IMR-90 (cell line): ENCODE results near the gene IVNS1ABP. TPM values are rescaled to one million over a fixed set of nuclear protein-coding genes. Genes with fewer than 3 reads are reported as not detected.

ENCODE experiments used
- ATAC-seq: fragments of 200-7000 bp; cut with Tn5 transposase; 2 replicates; pipeline ENCODE4 v1.9.1; 2020; ENCODE audit warnings: low read depth, mild to moderate bottlenecking, moderate library complexity
- BruUV-seq: library from RNA; stranded (reverse); fragments of 400-500 nt; replicated peaks from 2 replicates; lab custom pipeline; 2021; lab: Mats Ljungman, UMichigan
- CTCF ChIA-PET: fragments of 300-600 bp; formaldehyde crosslinking; extraction: SDS; loops from one replicate; lab custom pipeline; 2021; ENCODE audit warnings: antibody characterized with exemption; lab: Yijun Ruan, JAX
- POLR2A ChIA-PET: fragments of 300-600 bp; sonication (Branson Sonifier 250); formaldehyde crosslinking; loops from one replicate; lab custom pipeline; 2022; ENCODE audit warnings: antibody characterized with exemption; ENCODE audit not compliant: unreplicated experiment; lab: Charles Lee
- DNase-seq: peaks from one replicate; pipeline ENCODE4 v3.0.0; 2013
- H2AFZ ChIP-seq: replicated peaks from 2 replicates; pipeline ENCODE3; 2013; ENCODE audit warnings: low read length, mild to moderate bottlenecking; ENCODE audit not compliant: poor library complexity
- H2AK5ac ChIP-seq: 2 replicates; pipeline ENCODE4 v1.6.1; 2013; ENCODE audit warnings: low read depth, low read length, inconsistent platforms
- H2AK9ac ChIP-seq: replicated peaks from 2 replicates; pipeline ENCODE3; 2013; ENCODE audit warnings: mild to moderate bottlenecking, low read depth, low read length, moderate library complexity; ENCODE audit not compliant: poor library complexity
- H2BK120ac ChIP-seq: 2 replicates; pipeline ENCODE4 v1.6.1; 2013; ENCODE audit warnings: low read depth, low read length, inconsistent platforms
- H2BK15ac ChIP-seq: 3 replicates; pipeline ENCODE4 v1.6.1; 2013; ENCODE audit warnings: low read depth, low read length, inconsistent platforms
- H2BK20ac ChIP-seq: 2 replicates; pipeline ENCODE4 v1.6.1; 2013; ENCODE audit warnings: low read depth, mild to moderate bottlenecking, inconsistent platforms, low read length, moderate library complexity
- H2BK5ac ChIP-seq: 2 replicates; pipeline ENCODE4 v1.6.1; 2013; ENCODE audit warnings: mild to moderate bottlenecking, low read depth, low read length, inconsistent platforms; ENCODE audit not compliant: poor library complexity, severe bottlenecking
- H3K14ac ChIP-seq: replicated peaks from 2 replicates; pipeline ENCODE4 v1.6.1; 2013; ENCODE audit warnings: low read depth, low read length, inconsistent platforms
- H3K18ac ChIP-seq: 2 replicates; pipeline ENCODE4 v1.6.1; 2013; ENCODE audit warnings: low read depth, low read length, control low read depth
- H3K23ac ChIP-seq: 2 replicates; pipeline ENCODE4 v1.6.1; 2013; ENCODE audit warnings: low read depth, low read length, inconsistent platforms
- H3K27ac ChIP-seq: 2 replicates; pipeline ENCODE4 v1.5.1; 2013; ENCODE audit warnings: mild to moderate bottlenecking, control low read depth, low read length; ENCODE audit not compliant: insufficient read depth
- H3K27me3 ChIP-seq: 2 replicates; pipeline ENCODE4 v1.6.1; 2013; ENCODE audit warnings: low read length; ENCODE audit not compliant: control insufficient read depth, insufficient read depth
- H3K36me3 ChIP-seq: 2 replicates; pipeline ENCODE4 v1.6.1; 2013; ENCODE audit warnings: low read length, mixed read lengths; ENCODE audit not compliant: control insufficient read depth, insufficient read depth
- H3K4ac ChIP-seq: 2 replicates; pipeline ENCODE4 v1.6.1; 2013; ENCODE audit warnings: low read depth, low read length, inconsistent platforms
- H3K4me1 ChIP-seq: 2 replicates; pipeline ENCODE4 v1.6.1; 2013; ENCODE audit warnings: low read length, mixed read lengths; ENCODE audit not compliant: control insufficient read depth, insufficient read depth
- H3K4me2 ChIP-seq: 2 replicates; pipeline ENCODE4 v1.6.1; 2013; ENCODE audit warnings: low read depth, mild to moderate bottlenecking, control low read depth, low read length, moderate library complexity
- H3K4me3 ChIP-seq: 2 replicates; pipeline ENCODE4 v1.5.1; 2013; ENCODE audit warnings: low read depth, mild to moderate bottlenecking, control low read depth, low read length, moderate library complexity; ENCODE audit not compliant: insufficient read depth
- H3K56ac ChIP-seq: 2 replicates; pipeline ENCODE4 v1.6.1; 2013; ENCODE audit warnings: low read length, inconsistent platforms; ENCODE audit not compliant: insufficient read depth; ENCODE audit errors: extremely low read depth
- H3K79me1 ChIP-seq, 2 experiments: 2 replicates each; pipeline ENCODE4 v1.6.1; 2013; ENCODE audit warnings: low read length in 2 of 2, inconsistent platforms in 1 of 2, low read depth in 1 of 2
- H3K9ac ChIP-seq: 2 replicates; pipeline ENCODE4 v1.6.1; 2013; ENCODE audit warnings: low read depth, low read length, control low read depth
- H3K9me1 ChIP-seq: 2 replicates; pipeline ENCODE4 v1.6.1; 2013; ENCODE audit warnings: low read length, inconsistent platforms; ENCODE audit not compliant: insufficient read depth
- H3K9me3 ChIP-seq: 2 replicates; pipeline ENCODE4 v1.6.1; 2013; ENCODE audit warnings: low read length; ENCODE audit not compliant: control insufficient read depth, insufficient read depth
- H4K20me1 ChIP-seq: 2 replicates; pipeline ENCODE4 v1.6.1; 2013; ENCODE audit warnings: low read length, inconsistent platforms; ENCODE audit not compliant: insufficient read depth
- H4K5ac ChIP-seq: 2 replicates; pipeline ENCODE4 v1.6.1; 2013; ENCODE audit warnings: mild to moderate bottlenecking, low read depth, low read length, control low read depth
- H4K8ac ChIP-seq, 2 experiments: 2 replicates each; pipeline ENCODE4 v1.6.1; 2013; ENCODE audit warnings: low read depth in 2 of 2, low read length in 2 of 2, control low read depth in 1 of 2, inconsistent platforms in 1 of 2
- H4K91ac ChIP-seq: 2 replicates; pipeline ENCODE4 v1.6.1; 2013; ENCODE audit warnings: low read depth, low read length, inconsistent platforms; ENCODE audit not compliant: insufficient read depth
- NFE2L2 ChIP-seq: fragments of 150-350 bp; IDR thresholded peaks from 2 replicates; pipeline ENCODE4 v1.6.1; 2016; ENCODE audit warnings: low read depth, mild to moderate bottlenecking, low read length
- SMC3 ChIP-seq: fragments of 150-350 bp; IDR thresholded peaks from 2 replicates; pipeline ENCODE4 v1.6.1; 2016; ENCODE audit warnings: low read depth, mild to moderate bottlenecking, antibody characterized with exemption, low read length, moderate library complexity
- WGBS, 2 experiments: methylation state at CpG; one replicate each; pipeline versions ENCODE4 v1.1.5 to v1.1.7; 2013; ENCODE audit warnings: missing lambda C conversion rate in 2 of 2; ENCODE audit not compliant: insufficient read length in 1 of 2; ENCODE audit errors: extremely low coverage in 2 of 2; 5-methylcytosine and 5-hydroxymethylcytosine counted together
- dilution Hi-C: fragments of 300-500 bp; cut with HindIII; formaldehyde crosslinking; loops from one replicate; pipeline ENCODE4 v1.14.3; 2018; ENCODE audit warnings: low sequenced_read_pairs; ENCODE audit not compliant: unreplicated experiment
- in situ Hi-C: fragments of 300-500 bp; cut with MboI; formaldehyde crosslinking; loops from 3 replicates; pipeline ENCODE4 v1.14.3; 2019; ENCODE audit warnings: low sequenced_read_pairs, inconsistent platforms, mixed read lengths
- intact Hi-C: fragments of 100-400 bp; cut with micrococcal nuclease; formaldehyde crosslinking; loops from 2 replicates; pipeline ENCODE4 v1.10.0; 2022
- polyA plus RNA-seq, 3 experiments: library from polyadenylated mRNA; depleted of rRNA; stranded (reverse); fragments of >200 nt; gene quantifications; 2 replicates each; pipeline ENCODE4 v1.2.3, GENCODE V29; 2012; ENCODE audit warnings: low replicate concordance in 1 of 3
- total RNA-seq: library from RNA; depleted of rRNA; stranded (reverse); fragments of >200 nt; gene quantifications from 2 replicates; pipeline ENCODE4 v1.2.3, GENCODE V29; 2012

Gene IVNS1ABP
- total and polyA plus RNA-seq, 2 of the 4 experiments (the other 2 are of a cell fraction) = 21.8 to 26.7 TPM

GRCh38 chr1:185318431-185319138, 1.5 kb upstream of the IVNS1ABP start:
- no peak overlapping the region for H3K27ac ChIP-seq
- ATAC-seq (no peak), DNase-seq (no peak)
- H3K23ac ChIP-seq = 0 out of 2 replicates have a peak overlapping the region, but pooled peaks have one; percentile 51
- dilution Hi-C loops (no loop called here), in situ Hi-C loops (no loop called here), intact Hi-C loops (loop anchor here (5.0 kb wide), 4 partner anchors 84 to 239 kb away; partner anchors contain the start of genes SWT1 and TRMT1L)
- ChIA-PET CTCF (interaction anchor here (0.6 to 1.3 kb wide), 3 partner anchors 35 to 362 kb away, joined by 3 to 6 read pairs (median 4); no protein-coding TSS in a partner anchor), POLR2A (no interaction called here)
- no peaks in the 10 kb centered on the region for H3K27me3 ChIP-seq
- H3K36me3 ChIP-seq = no peaks in the 10 kb centered on the region
- H2AK9ac ChIP-seq = no peak overlapping the region
- H2BK120ac ChIP-seq = no peak overlapping the region
- peaks cover 3 to 22% of the 10 kb centered on the region in 2 experiments for H3K79me1 ChIP-seq
- BruUV-seq = no TSS peak
- no peak overlapping the region for H4K91ac ChIP-seq
- H4K8ac ChIP-seq = peak overlapping the region; percentile 84 to 90; a peak in 2 of 4 replicates
- no peak overlapping the region; the same call in 2 of the 3 replicates for H2BK15ac ChIP-seq
- H2BK20ac ChIP-seq = no peak overlapping the region
- no peak overlapping the region; the same call in 1 of the 2 replicates for H2AK5ac ChIP-seq
- H3K9me3 ChIP-seq = no peaks in the 10 kb centered on the region
- H2BK5ac ChIP-seq = no peak overlapping the region
- no peak overlapping the region for H3K4me3 ChIP-seq
- no peak overlapping the region for H3K14ac ChIP-seq
- no peak for TF ChIP-seq SMC3
- TF ChIP-seq NFE2L2 = no peak
- H3K56ac ChIP-seq = no peak overlapping the region
- H4K5ac ChIP-seq = peak overlapping the region; percentile 88; the same call in 1 of the 2 replicates
- H4K20me1 ChIP-seq = peaks cover 21% of the 10 kb centered on the region; the same call in 1 of the 2 replicates
- WGBS, 2 experiments = no CpG with 5 or more reads among the region's 10 CpGs
- no peaks in the 10 kb centered on the region for H3K9me1 ChIP-seq
- H3K9ac ChIP-seq = no peak overlapping the region
- H3K4me2 ChIP-seq = peak overlapping the region; percentile 93; the same call in 1 of the 2 replicates
- no peak overlapping the region for H3K18ac ChIP-seq
- no peak overlapping the region for H2AFZ ChIP-seq
- peaks cover 3% of the 10 kb centered on the region for H3K4me1 ChIP-seq
- H3K4ac ChIP-seq = no peak overlapping the region
